Naive thymus-derived CD8-positive, alpha-beta T cell (primary cell): ENCODE results near the gene NET1. TPM values are rescaled to one million over a fixed set of nuclear protein-coding genes. Genes with fewer than 3 reads are reported as not detected.

Experiments used
- ATAC-seq, 2 donors: fragments of 150-1000 bp; cut with Tn5 transposase in 1 of 2; sonication (Bioruptor Pico), chemical (Tn5 transposase) in 1 of 2; 1 replicate in 1 of 2; 2 replicates in 1 of 2; pipeline ENCODE4 v1.10.0; 2021; ENCODE audit warnings: mild to moderate bottlenecking in 2 of 2, moderate library complexity in 2 of 2
- POLR2A ChIA-PET: fragments of 350-600 bp; sonication (Branson Sonifier 250); formaldehyde crosslinking; loops from one replicate; lab custom pipeline; 2021; ENCODE audit warnings: antibody characterized with exemption; lab: Charles Lee
- DNase-seq, 10 donors: peaks; one replicate each; pipeline versions ENCODE4 v3.0.0 to v3.0.0-alpha.2; 2020 to 2022
- H3K27ac Mint-ChIP-seq, 10 donors: one replicate each; pipeline ENCODE4 v1.8.0; 2020 to 2022; ENCODE audit warnings: mild to moderate bottlenecking in 10 of 10, mixed read lengths in 10 of 10, moderate library complexity in 4 of 10, inconsistent platforms in 1 of 10
- H3K27me3 Mint-ChIP-seq, 5 donors: one replicate each; pipeline ENCODE4 v1.8.0; 2021 to 2022; ENCODE audit warnings: mixed read lengths in 5 of 5
- H3K36me3 Mint-ChIP-seq, 3 donors: one replicate each; pipeline ENCODE4 v1.8.0; 2020 to 2022; ENCODE audit warnings: mixed read lengths in 3 of 3, mild to moderate bottlenecking in 2 of 3, inconsistent platforms in 1 of 3
- H3K4me1 Mint-ChIP-seq, 4 donors: one replicate each; pipeline ENCODE4 v1.8.0; 2021 to 2022; ENCODE audit warnings: mixed read lengths in 4 of 4
- H3K4me3 Mint-ChIP-seq, 10 donors: one replicate each; pipeline ENCODE4 v1.8.0; 2020 to 2022; ENCODE audit warnings: mild to moderate bottlenecking in 10 of 10, mixed read lengths in 10 of 10, moderate library complexity in 6 of 10, inconsistent platforms in 1 of 10
- H3K9me3 Mint-ChIP-seq, 9 donors: one replicate each; pipeline ENCODE4 v1.8.0; 2020 to 2022; ENCODE audit warnings: mixed read lengths in 9 of 9, mild to moderate bottlenecking in 3 of 9, inconsistent platforms in 1 of 9, moderate library complexity in 1 of 9
- polyA plus RNA-seq, 3 donors: library from polyadenylated mRNA; unstranded; fragments of 300-500 nt; fragmentation: Illumina TruSeq; gene quantifications; one replicate each; pipeline ENCODE4 v1.2.3, GENCODE V29; 2021
- total RNA-seq, 8 experiments: library from RNA in 2 of 8; stranded (reverse) in 2 of 8; gene quantifications; one replicate each; pipeline ENCODE4 v1.2.3 and lab custom pipeline; 2021 to 2026

Gene NET1
- total and polyA plus RNA-seq, 5 experiments from 2014 or later: 12.6 to 30.4 (median 19.4) TPM

DNA sequence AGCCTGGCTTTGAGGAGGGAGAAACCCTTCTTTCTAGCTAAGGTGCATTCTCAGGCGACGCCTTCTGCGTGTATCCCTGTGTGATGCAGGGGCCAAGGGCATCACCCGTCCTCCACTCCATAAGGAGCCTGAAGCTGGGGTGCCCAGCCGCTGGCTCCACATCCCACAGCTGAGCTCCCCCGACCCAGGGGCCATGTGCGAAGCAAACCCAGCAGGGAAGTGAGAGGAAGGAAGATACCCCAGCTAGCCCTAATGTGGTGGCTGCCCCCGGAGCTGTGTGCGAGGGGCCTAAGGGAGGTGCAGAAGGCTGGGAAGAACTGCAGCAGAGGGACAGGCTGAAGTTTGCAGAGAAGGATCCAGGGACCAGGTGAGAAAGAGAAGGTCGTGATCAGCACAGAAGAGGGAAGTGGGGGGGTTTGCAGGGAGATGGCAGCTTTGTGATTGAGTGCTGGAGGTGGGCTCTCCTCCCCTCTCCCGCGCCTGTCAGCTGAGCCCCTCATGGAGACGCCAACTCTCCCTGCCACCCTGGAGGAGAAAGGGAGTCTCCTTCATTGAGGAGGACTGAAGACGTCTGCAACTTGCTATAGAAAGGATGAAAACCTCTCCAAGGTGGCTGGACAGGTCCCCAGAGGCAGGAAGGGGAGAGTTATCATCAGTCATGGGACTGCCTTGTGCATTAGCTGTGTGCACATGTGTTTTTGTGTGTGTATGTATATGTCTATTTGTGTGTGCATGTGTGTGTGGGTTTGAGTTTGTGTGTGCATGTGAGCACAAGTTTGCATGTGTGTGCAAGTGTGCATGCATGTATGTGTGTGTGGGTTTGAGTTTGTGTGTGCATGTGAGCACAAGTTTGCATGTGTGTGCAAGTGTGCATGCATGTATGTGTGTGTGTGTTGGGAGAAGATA lies 90.5 kb downstream of the NET1 start:
- POLR2A ChIA-PET: no interaction called here
- no peak overlapping the region for H3K4me3 Mint-ChIP-seq
- no peaks in the 10 kb centered on the region for H3K36me3 Mint-ChIP-seq
- no peak for ATAC-seq
- H3K27ac Mint-ChIP-seq: peak overlapping the region in 1 of 10 donors; percentile 42
- no peaks in the 10 kb centered on the region for H3K9me3 Mint-ChIP-seq
- peaks cover 0 to 11% (median 6%) of the 10 kb centered on the region in 4 donors for H3K4me1 Mint-ChIP-seq
- peaks cover 0 to 7% (median 3%) of the 10 kb centered on the region in 5 donors for H3K27me3 Mint-ChIP-seq
- DNase-seq: peak in 1 of 10 donors; percentile 57

DNA sequence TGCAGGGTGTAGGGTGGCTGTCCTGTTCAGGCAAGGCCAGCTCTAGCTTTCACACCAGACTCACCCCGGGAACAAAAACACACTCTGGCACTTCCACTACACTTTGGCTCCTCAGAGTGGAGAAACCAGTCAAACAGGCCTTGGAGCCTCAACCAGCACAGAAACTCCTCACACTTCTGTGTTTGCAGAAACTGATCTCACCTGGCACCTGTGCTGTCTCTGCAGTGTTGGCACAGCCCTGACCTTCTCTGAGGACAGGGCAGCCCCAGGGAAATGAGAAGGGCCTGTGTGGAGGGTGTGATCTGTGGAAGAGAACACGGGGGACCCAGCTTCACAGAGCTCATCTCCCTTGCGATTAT lies 91.1 kb downstream of the NET1 start:
- Mint-ChIP-seq H3K27ac (peak overlapping the region in 1 of 10 donors; percentile 57), H3K9me3 (no peaks in the 10 kb centered on the region), H3K4me1 (peaks cover 0 to 11% (median 6%) of the 10 kb centered on the region in 4 donors), H3K4me3 (no peak overlapping the region), H3K36me3 (no peaks in the 10 kb centered on the region), H3K27me3 (peaks cover 0 to 7% (median 3%) of the 10 kb centered on the region in 5 donors)
- DNase-seq: peak in 1 of 10 donors; percentile 15
- POLR2A ChIA-PET: no interaction called here
- ATAC-seq: no peak

DNA sequence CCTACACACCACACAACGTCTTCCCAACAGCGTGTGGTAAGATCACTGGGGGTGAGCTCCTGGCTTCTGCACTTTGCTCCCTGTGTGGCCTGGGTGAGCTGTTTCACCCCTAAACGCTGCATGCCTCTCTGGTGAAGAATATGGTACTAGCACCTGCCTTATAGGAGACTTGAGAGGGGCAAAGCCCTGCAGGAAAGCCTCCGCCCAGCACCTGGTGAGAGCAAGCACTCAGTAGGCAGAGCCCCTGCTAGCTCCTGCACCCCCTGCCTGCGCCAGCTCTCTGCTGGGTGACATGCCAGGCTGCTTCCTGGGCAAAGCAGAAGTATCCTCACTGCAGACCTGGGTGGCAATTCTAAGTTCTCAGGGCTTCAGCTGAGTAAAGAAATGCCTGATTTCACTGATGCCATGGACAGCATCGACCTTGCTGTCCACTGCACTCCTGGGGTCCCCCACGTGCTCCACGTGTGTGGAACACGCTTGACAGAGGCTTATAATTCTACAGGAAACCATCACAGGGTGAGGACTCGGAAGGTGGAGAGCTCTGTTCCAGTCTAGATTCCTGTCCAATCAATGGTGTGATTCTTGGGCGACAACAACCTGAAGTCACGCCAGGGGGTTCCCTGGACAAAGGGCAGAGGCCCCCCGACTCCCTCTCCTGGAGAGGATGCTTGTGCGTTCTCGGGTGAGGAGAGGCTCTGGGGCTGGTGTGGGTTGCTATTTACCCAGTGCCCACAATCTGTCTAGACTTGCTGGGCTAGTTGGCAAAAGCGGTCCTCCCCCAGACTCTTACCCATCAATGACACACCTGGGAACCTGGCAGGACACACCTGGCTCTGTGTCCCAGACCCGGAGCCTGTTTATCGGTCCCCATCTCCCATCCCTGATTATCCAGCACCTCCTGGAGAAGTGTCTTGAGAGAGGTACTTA lies 92.1 kb downstream of the NET1 start:
- peak in 1 of 10 donors; percentile 14 for DNase-seq
- POLR2A ChIA-PET: interaction anchor here (0.9 kb wide), 1 partner anchor 60 kb away, joined by 3 read pairs; no protein-coding TSS in a partner anchor
- no peaks in the 10 kb centered on the region for H3K9me3 Mint-ChIP-seq
- ATAC-seq: peak in 1 of 2 donors; percentile 35
- no peak overlapping the region for H3K4me3 Mint-ChIP-seq
- peak overlapping the region in 2 of 10 donors; percentile 57 to 63 for H3K27ac Mint-ChIP-seq
- peaks cover 0 to 7% (median 3%) of the 10 kb centered on the region in 5 donors for H3K27me3 Mint-ChIP-seq
- no peaks in the 10 kb centered on the region for H3K36me3 Mint-ChIP-seq
- H3K4me1 Mint-ChIP-seq: peaks cover 0 to 11% (median 8%) of the 10 kb centered on the region in 4 donors

- Mint-ChIP-seq H3K4me1 (peaks cover 0 to 11% (median 9%) of the 10 kb centered on the region in 4 donors), H3K36me3 (no peaks in the 10 kb centered on the region), H3K9me3 (no peaks in the 10 kb centered on the region), H3K4me3 (no peak overlapping the region), H3K27me3 (peaks cover 0 to 7% (median 3%) of the 10 kb centered on the region in 5 donors), H3K27ac (no peak overlapping the region)
- ATAC-seq (no peak), DNase-seq (no peak)
- POLR2A ChIA-PET: no interaction called here
These were observed 93.9 kb downstream of the NET1 start for GRCh38 chr10:5506246-5506645.

- POLR2A ChIA-PET: no interaction called here
- Mint-ChIP-seq H3K9me3 (no peaks in the 10 kb centered on the region), H3K4me3 (no peak overlapping the region), H3K36me3 (no peaks in the 10 kb centered on the region), H3K27ac (peak overlapping the region in 1 of 10 donors; percentile 33), H3K27me3 (peaks cover under 1 to 7% (median 3%) of the 10 kb centered on the region in 5 donors), H3K4me1 (peaks cover 0 to 11% (median 9%) of the 10 kb centered on the region in 4 donors)
- ATAC-seq: no peak
- DNase-seq: peak in 1 of 10 donors; percentile 56
These were observed 94.6 kb downstream of the NET1 start for GRCh38 chr10:5506751-5507648.

DNA sequence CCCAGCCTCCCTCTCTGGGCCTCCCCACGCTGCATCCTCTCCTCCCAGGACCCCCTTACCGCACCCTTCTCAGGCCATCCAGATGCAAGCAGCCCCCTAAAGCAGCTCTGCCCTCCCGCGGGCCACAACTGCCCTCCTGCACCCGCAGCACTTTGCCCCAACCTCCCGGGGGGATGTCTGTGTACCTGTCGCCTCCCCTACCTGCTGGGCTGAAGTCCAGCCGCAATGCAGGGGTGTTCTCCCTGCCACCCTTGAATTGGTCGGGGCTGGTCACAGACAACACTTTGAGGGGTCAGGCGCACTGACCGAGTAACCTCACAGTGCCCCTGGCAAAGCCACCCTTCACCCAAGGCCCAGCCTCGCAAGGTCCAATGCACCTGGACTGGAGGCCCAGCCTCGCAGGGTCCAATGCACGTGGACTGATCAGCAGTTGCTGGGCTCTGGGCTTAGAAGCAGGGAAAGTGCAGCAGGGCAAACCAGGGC lies 95.3 kb downstream of the NET1 start:
- Mint-ChIP-seq H3K36me3 (no peaks in the 10 kb centered on the region), H3K4me3 (no peak overlapping the region), H3K27me3 (peaks cover 3 to 9% (median 6%) of the 10 kb centered on the region in 5 donors)

GRCh38 chr10:5508161-5508604 lies 95.8 kb downstream of the NET1 start:
- H3K4me3 Mint-ChIP-seq: no peak overlapping the region
- no peaks in the 10 kb centered on the region for H3K9me3 Mint-ChIP-seq
- no peak overlapping the region for H3K27ac Mint-ChIP-seq
- H3K27me3 Mint-ChIP-seq: peaks cover under 1 to 9% (median 3%) of the 10 kb centered on the region in 5 donors
- DNase-seq (peak in 1 of 10 donors; percentile 47), ATAC-seq (no peak)
- no peaks in the 10 kb centered on the region for H3K36me3 Mint-ChIP-seq
- POLR2A ChIA-PET: no interaction called here
- peaks cover 4 to 21% (median 15%) of the 10 kb centered on the region in 4 donors for H3K4me1 Mint-ChIP-seq

More for the DNA sequence above, 95.3 kb downstream of the NET1 start:
- H3K27ac Mint-ChIP-seq: no peak overlapping the region
- POLR2A ChIA-PET: no interaction called here
- ATAC-seq: no peak
- peaks cover 0 to 16% (median 13%) of the 10 kb centered on the region in 4 donors for H3K4me1 Mint-ChIP-seq
- no peaks in the 10 kb centered on the region for H3K9me3 Mint-ChIP-seq
- DNase-seq: peak in 1 of 10 donors; percentile 59

Other genes with a start within 250 kb of the NET1 start
- 1 to 10 TPM; 1.1 to 1.3 TPM for gene AKR1C8, start 227.4 kb upstream of the NET1 start, total RNA-seq
- not detected for gene AKR1C8, start 227.4 kb upstream of the NET1 start, polyA plus RNA-seq
- not detected for gene AKR1C4, start 215.7 kb upstream of the NET1 start, total RNA-seq
- gene AKR1C4, start 215.7 kb upstream of the NET1 start, polyA plus RNA-seq: not detected
- gene UCN3, start 47.6 kb upstream of the NET1 start, total RNA-seq: not detected
- gene UCN3, start 47.6 kb upstream of the NET1 start, polyA plus RNA-seq: not detected
- not detected for gene TUBAL3, start 7.7 kb upstream of the NET1 start, total RNA-seq
- gene TUBAL3, start 7.7 kb upstream of the NET1 start, polyA plus RNA-seq: not detected
- gene CALML5, start 87.0 kb downstream of the NET1 start, total RNA-seq: not detected
- gene CALML5, start 87.0 kb downstream of the NET1 start, polyA plus RNA-seq: not detected
- gene CALML3, start 112.4 kb downstream of the NET1 start, total RNA-seq: not detected
- not detected for gene CALML3, start 112.4 kb downstream of the NET1 start, polyA plus RNA-seq